Keratinocyte (primary cell): ENCODE measurements around the gene GDPD5. TPM values are rescaled to one million over a fixed set of nuclear protein-coding genes. Genes with fewer than 3 reads are reported as not detected.

Experiments used
- DNase-seq: peaks from one replicate; pipeline ENCODE4 v3.0.0-alpha.2; 2011; ENCODE audit warnings: low read depth, missing footprints, low spot score
- FAIRE-seq: peaks from 2 replicates; lab custom pipeline; 2011; peaks lifted over from hg19 to GRCh38; lab: Jason Lieb, UNC
- H2AFZ ChIP-seq: 2 replicates; pipeline ENCODE4 v1.6.0; 2012; ENCODE audit warnings: low read length, control low read depth, inconsistent platforms; ENCODE audit not compliant: control insufficient read depth
- H3K27ac ChIP-seq: 2 replicates; pipeline ENCODE4 v1.5.1; 2011; ENCODE audit warnings: low read length; ENCODE audit not compliant: control insufficient read depth, insufficient read depth
- H3K27me3 ChIP-seq: 3 replicates; pipeline ENCODE4 v1.6.0; 2011; ENCODE audit warnings: low read length; ENCODE audit not compliant: control insufficient read depth, insufficient read depth; ENCODE audit errors: extremely low read depth
- H3K36me3 ChIP-seq, 2 experiments: 2 replicates in 1 of 2; 3 replicates in 1 of 2; pipeline ENCODE4 v1.5.1; 2011; ENCODE audit warnings: low read length in 2 of 2, mild to moderate bottlenecking in 1 of 2; ENCODE audit not compliant: control insufficient read depth in 2 of 2, insufficient read depth in 2 of 2; ENCODE audit errors: extremely low read depth in 1 of 2
- H3K4me1 ChIP-seq: 3 replicates; pipeline ENCODE4 v1.5.1; 2011; ENCODE audit warnings: low read length; ENCODE audit not compliant: control insufficient read depth, insufficient read depth; ENCODE audit errors: extremely low read depth
- H3K4me2 ChIP-seq: 3 replicates; pipeline ENCODE4 v1.6.0; 2011; ENCODE audit warnings: low read depth, low read length; ENCODE audit not compliant: control insufficient read depth, insufficient read depth; ENCODE audit errors: extremely low read depth
- H3K4me3 ChIP-seq, 3 experiments: fragments of 200-600 bp in 1 of 3; sonication (generic) in 1 of 3; 2 replicates in 2 of 3; 3 replicates in 1 of 3; pipeline ENCODE4 v1.5.1; 2011 to 2016; ENCODE audit warnings: low read length in 3 of 3, mild to moderate bottlenecking in 3 of 3, control low read depth in 2 of 3, inconsistent platforms in 1 of 3, low read depth in 1 of 3, mixed read lengths in 1 of 3, mixed run types in 1 of 3, moderate library complexity in 1 of 3; ENCODE audit not compliant: control insufficient read depth in 2 of 3, insufficient read depth in 2 of 3; ENCODE audit errors: extremely low read depth in 1 of 3
- H3K79me2 ChIP-seq: 2 replicates; pipeline ENCODE4 v1.6.0; 2012; ENCODE audit warnings: low read length; ENCODE audit not compliant: control insufficient read depth, insufficient read depth
- H3K9ac ChIP-seq: 3 replicates; pipeline ENCODE4 v1.6.0; 2011; ENCODE audit warnings: low read length; ENCODE audit not compliant: control insufficient read depth, insufficient read depth; ENCODE audit errors: extremely low read depth
- H3K9me1 ChIP-seq: 3 replicates; pipeline ENCODE4 v1.6.0; 2011; ENCODE audit warnings: low read length; ENCODE audit not compliant: control insufficient read depth, insufficient read depth; ENCODE audit errors: extremely low read depth
- H3K9me3 ChIP-seq: 2 replicates; pipeline ENCODE4 v1.5.1; 2012; ENCODE audit warnings: low read depth, low read length; ENCODE audit not compliant: control insufficient read depth
- H4K20me1 ChIP-seq: 3 replicates; pipeline ENCODE4 v1.6.0; 2011; ENCODE audit warnings: low read length; ENCODE audit not compliant: control insufficient read depth, insufficient read depth; ENCODE audit errors: extremely low read depth
- CTCF ChIP-seq, 3 experiments: IDR thresholded peaks in 1 of 3; conservative IDR thresholded peaks in 1 of 3; optimal IDR thresholded peaks in 1 of 3; 2 replicates in 2 of 3; 3 replicates in 1 of 3; pipeline versions ENCODE3 to v1.5.1; 2011; ENCODE audit warnings: low read length in 3 of 3, mild to moderate bottlenecking in 3 of 3, moderate library complexity in 2 of 3, control low read depth in 1 of 3, inconsistent platforms in 1 of 3; ENCODE audit not compliant: insufficient read depth in 2 of 3; ENCODE audit errors: extremely low read depth in 1 of 3
- EZH2 ChIP-seq: IDR thresholded peaks from one replicate; pipeline ENCODE4 v1.6.1; 2012; ENCODE audit warnings: inconsistent platforms, mild to moderate bottlenecking, low read length, moderate library complexity
- dilution Hi-C: fragments of 300-500 bp; cut with MboI; formaldehyde crosslinking; loops from one replicate; pipeline ENCODE4 v1.7.0; 2020; ENCODE audit warnings: low sequenced_read_pairs; ENCODE audit not compliant: extremely low pct_ligation_motif_present
- polyA plus RNA-seq, 5 experiments: library from polyadenylated mRNA; depleted of rRNA in 3 of 5; stranded (reverse) in 3 of 5; stranded (forward) in 1 of 5; unstranded in 1 of 5; fragments of >200 nt; gene quantifications; 1 replicate in 1 of 5; 2 replicates in 3 of 5; 3 replicates in 1 of 5; pipeline versions ENCODE4 v1.2.1 to v1.2.3, GENCODE V29; 2011 to 2012; ENCODE audit warnings: missing spikeins in 2 of 5, low read depth in 1 of 5, low replicate concordance in 1 of 5

GDPD5 gene
- polyA plus RNA-seq, 1 donor (not counting 4 experiments of a cell fraction or from before 2014, with no cell fraction given) = 2.1 TPM

- H3K36me3 ChIP-seq = peaks cover 3 to 10% of the 10 kb centered on the region in 2 experiments
- dilution Hi-C loops = no loop called here
- no peak overlapping the region for H3K9ac ChIP-seq
Observed at GRCh38 chr11:75421902-75422247, 103.9 kb downstream of the GDPD5 start.

GRCh38 chr11:75421035-75421602 is 104.6 kb downstream of the GDPD5 start:
- no peaks in the 10 kb centered on the region for H3K9me3 ChIP-seq
- H3K9me1 ChIP-seq = no peaks in the 10 kb centered on the region
- H3K4me2 ChIP-seq = no peak overlapping the region
- H2AFZ ChIP-seq = no peak overlapping the region
- peaks cover 15% of the 10 kb centered on the region for H3K4me1 ChIP-seq
- H3K4me3 ChIP-seq = no peak overlapping the region
- no peak for FAIRE-seq
- H4K20me1 ChIP-seq = no peaks in the 10 kb centered on the region
- no peaks in the 10 kb centered on the region for H3K79me2 ChIP-seq
- dilution Hi-C loops = no loop called here
- H3K9ac ChIP-seq = no peak overlapping the region
- H3K36me3 ChIP-seq = peaks cover 4 to 10% of the 10 kb centered on the region in 2 experiments
- H3K27ac ChIP-seq = no peak overlapping the region
- no peaks in the 10 kb centered on the region for H3K27me3 ChIP-seq
- TF ChIP-seq CTCF (optimal IDR thresholded peaks at IDR 0.05 in 1 of 3, IDR thresholded peaks at IDR 0.05 in 1 of 3, conservative IDR thresholded peaks at IDR 0.05 in 1 of 3; ENCODE audit: extremely low read depth in 1 of 3, insufficient read depth in 2 of 3, low read length in 3 of 3) (no peak), EZH2 (no peak)
- no peak for DNase-seq

More at GRCh38 chr11:75421902-75422247, 103.9 kb downstream of the GDPD5 start:
- FAIRE-seq (no peak), DNase-seq (no peak)
- H2AFZ ChIP-seq = no peak overlapping the region
- no peak for TF ChIP-seq CTCF (optimal IDR thresholded peaks at IDR 0.05 in 1 of 3, IDR thresholded peaks at IDR 0.05 in 1 of 3, conservative IDR thresholded peaks at IDR 0.05 in 1 of 3; ENCODE audit: extremely low read depth in 1 of 3, insufficient read depth in 2 of 3, low read length in 3 of 3)
- TF ChIP-seq EZH2 = no peak
- H3K9me1 ChIP-seq = no peaks in the 10 kb centered on the region
- H3K79me2 ChIP-seq = no peaks in the 10 kb centered on the region
- H3K27ac ChIP-seq = no peak overlapping the region
- no peaks in the 10 kb centered on the region for H3K27me3 ChIP-seq
- peaks cover 15% of the 10 kb centered on the region for H3K4me1 ChIP-seq
- no peak overlapping the region for H3K4me3 ChIP-seq
- no peaks in the 10 kb centered on the region for H3K9me3 ChIP-seq
- H3K4me2 ChIP-seq = no peak overlapping the region
- no peaks in the 10 kb centered on the region for H4K20me1 ChIP-seq
